NCI-H1092 (cell line): ENCODE results near the gene DCTD.

Experiments used
- DNase-seq: peaks from one replicate; lab custom pipeline; 2025; lab: John Stamatoyannopoulos, UW

DCTD gene

GRCh38 chr4:182893047-182893446, 24.1 kb downstream of the DCTD start:
- DNase-seq = no peak

GRCh38 chr4:182890202-182890601, 27.0 kb downstream of the DCTD start:
- DNase-seq = no peak

- no peak for DNase-seq
Measured at GRCh38 chr4:182888891-182889290, 28.3 kb downstream of the DCTD start.

- DNase-seq = no peak
Measured at GRCh38 chr4:182886768-182887167, 30.4 kb downstream of the DCTD start.

GRCh38 chr4:182886205-182886604, 31.0 kb downstream of the DCTD start:
- no peak for DNase-seq

GRCh38 chr4:182885738-182886077, 31.5 kb downstream of the DCTD start:
- DNase-seq = no peak

- DNase-seq = no peak
Measured at GRCh38 chr4:182885022-182885737, 32.0 kb downstream of the DCTD start.

GRCh38 chr4:182884040-182884439, 33.1 kb downstream of the DCTD start:
- DNase-seq = no peak

- DNase-seq = no peak
Measured at GRCh38 chr4:182883351-182883750, 33.8 kb downstream of the DCTD start.

GRCh38 chr4:182881914-182882313, 35.3 kb downstream of the DCTD start:
- DNase-seq = peak; percentile 59

- DNase-seq = peak; percentile 31
Measured at GRCh38 chr4:182880387-182881356, 36.5 kb downstream of the DCTD start.

GRCh38 chr4:182879913-182880312, 37.3 kb downstream of the DCTD start:
- no peak for DNase-seq

- no peak for DNase-seq
Measured at GRCh38 chr4:182878633-182879495, 38.3 kb downstream of the DCTD start.

- no peak for DNase-seq
Measured at GRCh38 chr4:182877326-182877883, 39.8 kb downstream of the DCTD start.

- no peak for DNase-seq
Measured at GRCh38 chr4:182876427-182876826, 40.8 kb downstream of the DCTD start.

- no peak for DNase-seq
Measured at GRCh38 chr4:182875453-182876405, 41.5 kb downstream of the DCTD start.

- DNase-seq = no peak
Measured at GRCh38 chr4:182874797-182875345, 42.3 kb downstream of the DCTD start.

GRCh38 chr4:182874304-182874751, 42.9 kb downstream of the DCTD start:
- no peak for DNase-seq

- no peak for DNase-seq
Measured at GRCh38 chr4:182873726-182874125, 43.5 kb downstream of the DCTD start.

GRCh38 chr4:182873289-182873688, 43.9 kb downstream of the DCTD start:
- DNase-seq = no peak
